Esophagus squamous epithelium (tissue), 5 donors: ENCODE results near the gene LRRC17. TPM values are rescaled to one million over a fixed set of nuclear protein-coding genes. Genes with fewer than 3 reads are reported as not detected.
"Not testable (repeated sequence)": the region's sequence is repeated elsewhere in the genome, so short reads cannot be mapped to it uniquely, and the experiment has no call there.

ENCODE experiments used
- DNase-seq: peaks from one replicate; lab custom pipeline; 2025; lab: John Stamatoyannopoulos, UW
- H3K27ac ChIP-seq, 4 donors: fragments of 200-600 bp; sonication (generic); one replicate each; pipeline ENCODE4 v1.5.1; 2016 to 2019; ENCODE audit warnings: mild to moderate bottlenecking in 1 of 4
- H3K27me3 ChIP-seq, 4 donors: fragments of 200-600 bp; sonication (generic); 1 replicate in 3 of 4; 2 replicates in 1 of 4; pipeline versions ENCODE4 v1.5.1 to v1.6.0; 2017 to 2021; ENCODE audit warnings: antibody characterized with exemption in 1 of 4
- H3K36me3 ChIP-seq, 3 donors: fragments of 200-600 bp; sonication (generic); one replicate each; pipeline ENCODE4 v1.5.1; 2016 to 2019
- H3K4me1 ChIP-seq, 3 donors: fragments of 200-600 bp; sonication (generic); one replicate each; pipeline ENCODE4 v1.5.1; 2017 to 2019
- H3K4me3 ChIP-seq, 4 donors: fragments of 200-600 bp; sonication (generic); 1 replicate in 3 of 4; 2 replicates in 1 of 4; pipeline ENCODE4 v1.5.1; 2016 to 2019; ENCODE audit warnings: mild to moderate bottlenecking in 2 of 4, moderate library complexity in 1 of 4
- H3K9me3 ChIP-seq, 3 donors: fragments of 200-600 bp; sonication (generic); one replicate each; pipeline ENCODE4 v1.5.1; 2016 to 2019
- CTCF ChIP-seq, 6 experiments: fragments of 450-650 bp in 4 of 6; fragments of 200-600 bp in 2 of 6; sonication (generic) in 2 of 6; IDR thresholded peaks; one replicate each; pipeline ENCODE4 v1.5.1; 2016 to 2019; ENCODE audit warnings: antibody characterized with exemption in 6 of 6, mild to moderate bottlenecking in 4 of 6, moderate library complexity in 4 of 6
- POLR2A ChIP-seq, 4 donors: fragments of 450-650 bp; IDR thresholded peaks; one replicate each; pipeline ENCODE4 v1.6.1; 2017; ENCODE audit warnings: antibody characterized with exemption in 4 of 4, mild to moderate bottlenecking in 4 of 4, moderate library complexity in 3 of 4
- WGBS, 2 donors: methylation state at CpG; one replicate each; pipeline ENCODE4 v1.1.5; 2018; 5-methylcytosine and 5-hydroxymethylcytosine counted together
- intact Hi-C: fragments of 100-400 bp; cut with DNase I; formaldehyde crosslinking; loops from one replicate; pipeline ENCODE4 v1.15.0; 2022
- total RNA-seq, 4 donors: library from RNA; depleted of rRNA; stranded (reverse); fragments of >200 nt; gene quantifications; one replicate each; pipeline ENCODE4 v1.1.0, GENCODE V29; 2016
- donor health status: DM: yes; HTN: yes; CAD: no.

Gene LRRC17
- total RNA-seq, 4 donors from 2014 or later: 0.26 to 2.5 (median 1.1) TPM; not detected in 1

DNA sequence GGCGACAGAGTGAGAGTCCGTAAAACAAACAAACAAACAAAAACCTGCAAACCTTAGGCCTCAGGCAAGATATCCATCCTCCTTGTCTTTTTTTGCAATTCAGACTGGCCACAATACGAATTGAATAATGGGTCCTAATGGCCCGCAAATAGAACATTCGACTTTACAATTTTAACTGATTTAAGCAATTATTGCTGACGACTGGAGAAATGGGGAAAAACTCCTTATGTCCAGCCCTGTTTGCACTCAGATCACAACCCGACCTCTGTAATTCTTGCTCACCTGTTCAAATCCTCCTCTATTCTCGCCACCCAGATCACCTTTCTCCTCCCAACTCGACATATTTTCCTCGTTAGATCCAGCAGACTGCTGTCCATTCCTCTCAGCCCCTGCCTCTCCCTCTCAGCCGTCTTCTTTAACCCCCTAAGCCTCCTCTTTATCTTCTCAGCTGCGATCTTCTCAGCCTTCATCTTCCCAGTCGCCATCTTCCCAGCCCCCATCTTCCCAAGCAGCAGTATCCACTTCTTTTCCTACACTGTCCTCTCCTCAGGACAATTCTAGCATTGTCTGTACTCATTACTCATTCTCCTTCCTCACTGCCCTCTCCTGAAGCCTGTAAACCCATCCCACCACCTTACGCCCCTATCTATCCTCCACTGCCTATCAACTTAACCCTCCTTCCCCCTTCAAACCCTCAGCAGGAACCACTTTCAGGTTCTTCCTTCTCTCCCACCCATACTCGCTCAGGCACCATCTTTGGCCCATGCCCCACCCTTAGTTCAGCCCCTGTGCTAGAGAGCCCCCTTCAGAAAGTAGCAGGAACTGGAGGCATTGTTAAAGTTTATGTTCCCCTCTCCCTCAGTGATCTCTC lies 61.8 kb downstream of the LRRC17 start:
- H3K4me3 ChIP-seq: no peak overlapping the region
- WGBS, 2 donors: 88 to 92% methylated on average over 14 to 15 of the region's 15 CpGs
- H3K27ac ChIP-seq: no peak overlapping the region
- TF ChIP-seq POLR2A (IDR thresholded peaks at IDR 0.05) (no peak), CTCF (IDR thresholded peaks at IDR 0.05) (peak in 1 of 6 experiments; percentile 4)
- DNase-seq: no peak
- no peaks in the 10 kb centered on the region for H3K9me3 ChIP-seq
- no peaks in the 10 kb centered on the region for H3K36me3 ChIP-seq
- H3K4me1 ChIP-seq: no peaks in the 10 kb centered on the region
- no peaks in the 10 kb centered on the region for H3K27me3 ChIP-seq
- intact Hi-C loops: no loop called here

- no peak overlapping the region for H3K27ac ChIP-seq
- no peak overlapping the region for H3K4me3 ChIP-seq
- no peaks in the 10 kb centered on the region for H3K27me3 ChIP-seq
- TF ChIP-seq POLR2A (IDR thresholded peaks at IDR 0.05) (no peak), CTCF (IDR thresholded peaks at IDR 0.05) (no peak)
- no peak for DNase-seq
- no peaks in the 10 kb centered on the region for H3K4me1 ChIP-seq
- no peaks in the 10 kb centered on the region for H3K9me3 ChIP-seq
- intact Hi-C loops: no loop called here
- WGBS, 2 donors: 78 to 100% methylated on average over 1 to 7 of the region's 8 CpGs
- H3K36me3 ChIP-seq: no peaks in the 10 kb centered on the region
Measured at GRCh38 chr7:102975854-102976253, 63.1 kb downstream of the LRRC17 start.

- Histone ChIP-seq H3K4me3 (no peak overlapping the region), H3K27ac (no peak overlapping the region), H3K36me3 (no peaks in the 10 kb centered on the region), H3K27me3 (no peaks in the 10 kb centered on the region), H3K4me1 (no peaks in the 10 kb centered on the region), H3K9me3 (no peaks in the 10 kb centered on the region)
- intact Hi-C loops: no loop called here
- TF ChIP-seq POLR2A (IDR thresholded peaks at IDR 0.05) (no peak), CTCF (IDR thresholded peaks at IDR 0.05) (no peak)
- DNase-seq: no peak
- WGBS, 2 donors: 94 to 97% methylated on average over 8 of the region's 8 CpGs
Measured at GRCh38 chr7:102976493-102976892, 63.7 kb downstream of the LRRC17 start.

DNA sequence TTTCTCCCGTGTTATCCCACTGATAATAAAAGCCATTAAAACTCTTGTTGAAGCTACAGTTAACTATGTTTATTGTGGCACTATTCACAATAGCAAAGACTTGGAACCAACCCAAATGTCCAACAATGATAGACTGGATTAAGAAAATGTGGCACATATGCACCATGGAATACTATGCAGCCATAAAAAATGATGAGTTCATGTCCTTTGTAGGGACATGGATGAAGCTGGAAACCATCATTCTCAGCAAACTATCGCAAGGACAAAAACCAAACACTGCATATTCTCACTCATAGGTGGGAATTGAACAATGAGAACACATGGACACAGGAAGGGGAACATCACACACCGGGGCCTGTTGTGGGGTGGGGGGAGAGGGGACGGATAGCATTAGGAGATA lies 64.8 kb downstream of the LRRC17 start:
- H3K9me3 ChIP-seq, H3K27ac ChIP-seq, H3K36me3 ChIP-seq, H3K4me3 ChIP-seq, DNase-seq, intact Hi-C loops, H3K27me3 ChIP-seq, H3K4me1 ChIP-seq: not testable (repeated sequence)
- 90 to 95% methylated on average over 3 to 4 of the region's 4 CpGs for whole genome bisulfite sequencing, 2 donors

- WGBS, 2 donors: 51 to 56% methylated on average over 4 of the region's 6 CpGs
- no peak for DNase-seq
- Histone ChIP-seq H3K27me3 (no peaks in the 10 kb centered on the region), H3K4me1 (no peaks in the 10 kb centered on the region), H3K4me3 (no peak overlapping the region), H3K9me3 (no peaks in the 10 kb centered on the region), H3K27ac (no peak overlapping the region), H3K36me3 (no peaks in the 10 kb centered on the region)
- no peak for TF ChIP-seq POLR2A (IDR thresholded peaks at IDR 0.05)
- no peak for TF ChIP-seq CTCF (IDR thresholded peaks at IDR 0.05)
- intact Hi-C loops: no loop called here
Measured at GRCh38 chr7:102978284-102978683, 65.5 kb downstream of the LRRC17 start.
